22Rv1 (cell line): ENCODE measurements around the gene MXI1.

Experiments used
- CTCF ChIP-seq: fragments of 450-650 bp; IDR thresholded peaks from 2 replicates; pipeline ENCODE4 v1.5.1; 2017; ENCODE audit warnings: mild to moderate bottlenecking
- ZFX ChIP-seq: fragments of 450-650 bp; IDR thresholded peaks from 2 replicates; pipeline ENCODE4 v1.6.1; 2017; ENCODE audit warnings: antibody characterized with exemption, borderline replicate concordance

DNA sequence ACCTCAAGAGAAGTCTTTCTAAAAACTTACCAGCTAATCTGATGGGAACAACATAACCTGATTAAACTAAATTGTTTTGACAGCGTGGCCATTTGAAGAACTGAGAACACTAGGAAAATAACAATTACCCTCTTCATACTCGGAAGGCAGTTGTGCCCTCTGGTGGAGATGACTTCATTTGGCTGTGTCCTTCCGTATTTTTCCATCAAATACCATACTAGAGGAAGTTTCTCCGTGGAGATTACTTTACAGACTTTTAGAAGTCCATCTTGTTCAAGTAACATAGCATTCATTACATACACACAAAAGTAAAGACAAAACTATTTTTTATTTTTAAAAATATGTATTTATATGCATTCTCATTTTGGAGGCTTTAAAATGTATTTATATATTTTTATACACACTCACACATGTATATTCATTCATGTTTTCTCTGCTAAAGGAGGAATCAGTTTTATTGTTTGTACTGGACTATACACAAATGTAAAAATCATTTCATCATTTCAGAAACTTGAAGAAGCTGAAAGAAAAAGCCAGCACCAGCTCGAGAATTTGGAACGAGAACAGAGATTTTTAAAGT lies 72.1 kb downstream of the MXI1 start:
- TF ChIP-seq CTCF: peak; percentile 79
- no peak for TF ChIP-seq ZFX
